ENCODE data around the gene HORMAD1.
"Not testable (repeated sequence)": the region's sequence is repeated elsewhere in the genome, so short reads cannot be mapped to it uniquely, and the experiment has no call there.

HORMAD1 gene

DNA sequence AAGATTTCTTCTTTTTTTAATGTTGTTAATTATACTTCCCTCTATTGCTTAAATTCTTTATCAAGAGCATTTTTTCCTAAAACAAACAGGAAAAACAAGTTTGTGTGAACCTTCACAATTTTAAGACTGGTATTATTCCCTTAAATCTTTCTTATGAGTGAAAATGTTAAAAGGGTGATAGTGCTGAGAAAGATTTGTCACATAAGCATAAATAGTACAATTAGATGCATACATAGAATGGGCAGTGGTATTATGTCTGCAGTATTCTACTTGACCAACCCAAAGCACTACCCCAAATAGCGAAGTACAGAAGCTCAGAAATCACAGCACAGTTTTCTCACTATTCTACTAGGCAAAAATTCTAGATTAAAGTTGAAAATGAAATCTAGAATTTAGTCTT lies 41.7 kb downstream of the HORMAD1 start:
- CTCF ChIA-PET = no interaction called here
- no peak for DNase-seq (ENCODE audit: extremely low spot score)
- POLR2A ChIA-PET = interaction anchor here (1.8 kb wide), 1 partner anchor 18 kb away, joined by 6 read pairs; the partner anchor contains the start of gene GOLPH3L
- TF ChIP-seq CTBP1 (IDR thresholded peaks at IDR 0.05; ENCODE audit: borderline replicate concordance) = no peak
- TF ChIP-seq FOXM1 (IDR thresholded peaks at IDR 0.05; ENCODE audit: borderline replicate concordance) = no peak
- no peak for TF ChIP-seq ARNT (IDR thresholded peaks at IDR 0.05)

- ChIA-PET POLR2A (no interaction called here), CTCF (no interaction called here)
- TF ChIP-seq FOXA1 (IDR thresholded peaks at IDR 0.05) (no peak), ARNT (IDR thresholded peaks at IDR 0.05) (no peak), SP1 (IDR thresholded peaks at IDR 0.05) (no peak), CTBP1 (IDR thresholded peaks at IDR 0.05; ENCODE audit: borderline replicate concordance) (no peak), SUZ12 (IDR thresholded peaks at IDR 0.05) (no peak), FOXM1 (IDR thresholded peaks at IDR 0.05; ENCODE audit: borderline replicate concordance) (no peak), L3MBTL2 (conservative IDR thresholded peaks at IDR 0.05) (no peak), FOXK2 (IDR thresholded peaks at IDR 0.05) (no peak), NFRKB (IDR thresholded peaks at IDR 0.05) (no peak), LEF1 (IDR thresholded peaks at IDR 0.05; ENCODE audit: borderline replicate concordance) (no peak), TARDBP (IDR thresholded peaks at IDR 0.05) (no peak)
- DNase-seq (ENCODE audit: extremely low spot score) = no peak
Observed at GRCh38 chr1:150674881-150675280, 45.8 kb downstream of the HORMAD1 start.

- POLR2A ChIA-PET = no interaction called here
- TF ChIP-seq, protein P1, sequence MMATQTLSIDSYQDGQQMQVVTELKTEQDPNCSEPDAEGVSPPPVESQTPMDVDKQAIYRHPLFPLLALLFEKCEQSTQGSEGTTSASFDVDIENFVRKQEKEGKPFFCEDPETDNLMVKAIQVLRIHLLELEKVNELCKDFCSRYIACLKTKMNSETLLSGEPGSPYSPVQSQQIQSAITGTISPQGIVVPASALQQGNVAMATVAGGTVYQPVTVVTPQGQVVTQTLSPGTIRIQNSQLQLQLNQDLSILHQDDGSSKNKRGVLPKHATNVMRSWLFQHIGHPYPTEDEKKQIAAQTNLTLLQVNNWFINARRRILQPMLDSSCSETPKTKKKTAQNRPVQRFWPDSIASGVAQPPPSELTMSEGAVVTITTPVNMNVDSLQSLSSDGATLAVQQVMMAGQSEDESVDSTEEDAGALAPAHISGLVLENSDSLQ (IDR thresholded peaks at IDR 0.05) = no peak
- TF ChIP-seq BHLHE40 (IDR thresholded peaks at IDR 0.05; ENCODE audit: borderline replicate concordance) (no peak), ZNF384 (IDR thresholded peaks at IDR 0.05) (no peak)
- DNase-seq (ENCODE audit: extremely low spot score) = no peak
- CTCF ChIA-PET = no interaction called here
Observed at GRCh38 chr1:150663321-150663720, 57.4 kb downstream of the HORMAD1 start.

- no peak for DNase-seq (ENCODE audit: extremely low spot score)
- TF ChIP-seq NFRKB (IDR thresholded peaks at IDR 0.05) (no peak), HDGF (IDR thresholded peaks at IDR 0.05; ENCODE audit: borderline replicate concordance) (no peak), CTBP1 (IDR thresholded peaks at IDR 0.05; ENCODE audit: borderline replicate concordance) (no peak), SUZ12 (IDR thresholded peaks at IDR 0.05) (no peak), ARNT (IDR thresholded peaks at IDR 0.05) (no peak), FOXA1 (IDR thresholded peaks at IDR 0.05) (no peak), FOXM1 (IDR thresholded peaks at IDR 0.05; ENCODE audit: borderline replicate concordance) (no peak), ZNF384 (IDR thresholded peaks at IDR 0.05) (no peak), ELF4 (IDR thresholded peaks at IDR 0.05) (no peak), LEF1 (IDR thresholded peaks at IDR 0.05; ENCODE audit: borderline replicate concordance) (no peak), FOXK2 (IDR thresholded peaks at IDR 0.05) (no peak), SP1 (IDR thresholded peaks at IDR 0.05) (no peak)
- TF ChIP-seq, protein P1 (IDR thresholded peaks at IDR 0.05) = no peak
- CTCF ChIA-PET = no interaction called here
- POLR2A ChIA-PET = no interaction called here
Observed at GRCh38 chr1:150662811-150663210, 57.9 kb downstream of the HORMAD1 start.

GRCh38 chr1:150661156-150661555 lies 59.5 kb downstream of the HORMAD1 start:
- ChIA-PET POLR2A (interaction anchor here (1.0 kb wide), 1 partner anchor 32 kb away, joined by 4 read pairs; the partner anchor contains the start of gene ENSA), CTCF (interaction anchor here (0.6 kb wide), 1 partner anchor 112 kb away, joined by 3 read pairs; no protein-coding TSS in a partner anchor)
- DNase-seq (ENCODE audit: extremely low spot score) = no peak
- TF ChIP-seq SP1 (IDR thresholded peaks at IDR 0.05) (no peak), BHLHE40 (IDR thresholded peaks at IDR 0.05; ENCODE audit: borderline replicate concordance) (no peak), L3MBTL2 (conservative IDR thresholded peaks at IDR 0.05) (no peak), HDGF (IDR thresholded peaks at IDR 0.05; ENCODE audit: borderline replicate concordance) (no peak), NFRKB (IDR thresholded peaks at IDR 0.05) (no peak), TARDBP (IDR thresholded peaks at IDR 0.05) (no peak), FOXK2 (IDR thresholded peaks at IDR 0.05) (no peak), ARNT (IDR thresholded peaks at IDR 0.05) (no peak), FOXA1 (IDR thresholded peaks at IDR 0.05) (no peak), CTBP1 (IDR thresholded peaks at IDR 0.05; ENCODE audit: borderline replicate concordance) (no peak), LEF1 (IDR thresholded peaks at IDR 0.05; ENCODE audit: borderline replicate concordance) (no peak), ZNF384 (IDR thresholded peaks at IDR 0.05) (no peak), FOXM1 (IDR thresholded peaks at IDR 0.05; ENCODE audit: borderline replicate concordance) (no peak), SUZ12 (IDR thresholded peaks at IDR 0.05) (no peak)
- TF ChIP-seq, protein P1 (IDR thresholded peaks at IDR 0.05) = no peak

GRCh38 chr1:150660584-150660983 lies 60.1 kb downstream of the HORMAD1 start:
- ChIA-PET POLR2A (interaction anchor here (1.0 kb wide), 1 partner anchor 31 kb away, joined by 4 read pairs; the partner anchor contains the start of gene ENSA), CTCF (no interaction called here)
- TF ChIP-seq FOXM1 (IDR thresholded peaks at IDR 0.05; ENCODE audit: borderline replicate concordance) (no peak), ZNF384 (IDR thresholded peaks at IDR 0.05) (no peak), LEF1 (IDR thresholded peaks at IDR 0.05; ENCODE audit: borderline replicate concordance) (no peak), HDGF (IDR thresholded peaks at IDR 0.05; ENCODE audit: borderline replicate concordance) (no peak), CTBP1 (IDR thresholded peaks at IDR 0.05; ENCODE audit: borderline replicate concordance) (no peak), TARDBP (IDR thresholded peaks at IDR 0.05) (no peak), FOXK2 (IDR thresholded peaks at IDR 0.05) (no peak), NFRKB (IDR thresholded peaks at IDR 0.05) (no peak), ARNT (IDR thresholded peaks at IDR 0.05) (no peak), L3MBTL2 (conservative IDR thresholded peaks at IDR 0.05) (no peak), SP1 (IDR thresholded peaks at IDR 0.05) (no peak), FOXA1 (IDR thresholded peaks at IDR 0.05) (no peak)
- TF ChIP-seq, protein P1 (IDR thresholded peaks at IDR 0.05) = no peak
- no peak for DNase-seq (ENCODE audit: extremely low spot score)

DNA sequence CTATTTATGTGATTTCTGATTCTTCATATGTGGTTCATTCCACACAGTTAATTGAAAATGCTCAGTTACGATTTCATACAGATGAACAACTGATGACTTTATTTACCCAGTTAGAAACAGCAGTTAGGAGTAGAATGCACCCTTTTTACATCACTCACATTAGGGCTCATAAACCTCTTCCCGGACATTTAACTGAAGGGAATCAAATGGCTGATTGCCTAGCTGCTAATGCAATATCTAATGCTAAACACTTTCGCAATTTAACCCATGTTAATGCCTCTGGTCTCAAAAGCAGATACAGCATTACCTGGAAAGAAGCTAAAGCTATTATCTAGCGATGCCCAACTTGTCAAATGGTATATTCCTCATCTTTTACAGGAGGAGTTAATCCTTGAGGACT lies 63.6 kb downstream of the HORMAD1 start:
- POLR2A ChIA-PET = interaction anchor here (1.1 kb wide), 1 partner anchor 40 kb away, joined by 3 read pairs; the partner anchor contains the start of gene GOLPH3L
- CTCF ChIA-PET; DNase-seq (ENCODE audit: extremely low spot score): not testable (repeated sequence)

DNA sequence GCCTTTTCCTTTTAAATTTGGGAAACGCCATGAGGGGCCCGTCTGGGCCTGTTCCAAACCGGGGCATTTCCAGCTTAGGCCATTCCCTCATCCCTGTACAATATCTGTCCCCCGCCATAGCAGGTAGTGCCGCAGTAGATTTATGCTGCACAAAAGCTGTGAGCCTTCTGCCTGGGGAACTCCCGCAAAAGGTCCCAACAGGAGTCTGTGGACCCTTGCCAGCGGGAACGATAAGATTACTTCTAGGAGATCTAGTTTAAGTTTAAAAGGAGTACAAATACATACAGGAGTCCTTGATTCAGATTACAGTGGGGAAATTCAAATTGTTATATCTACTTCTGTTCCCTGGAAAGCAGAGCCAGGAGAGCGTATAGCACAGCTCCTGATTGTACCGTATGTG lies 66.1 kb downstream of the HORMAD1 start:
- CTCF ChIA-PET; DNase-seq (ENCODE audit: extremely low spot score); POLR2A ChIA-PET: not testable (repeated sequence)
